ENCODE data around the gene SPTBN4. TPM values are rescaled to one million over a fixed set of nuclear protein-coding genes. Genes with fewer than 3 reads are reported as not detected.

SPTBN4 gene
- total and polyA plus RNA-seq, 10 of the 15 experiments (the other 5 are each of a cell fraction or from before 2014, with no cell fraction given) = 0.04 to 1.1 (median 0.34) TPM; not detected in 1

DNA sequence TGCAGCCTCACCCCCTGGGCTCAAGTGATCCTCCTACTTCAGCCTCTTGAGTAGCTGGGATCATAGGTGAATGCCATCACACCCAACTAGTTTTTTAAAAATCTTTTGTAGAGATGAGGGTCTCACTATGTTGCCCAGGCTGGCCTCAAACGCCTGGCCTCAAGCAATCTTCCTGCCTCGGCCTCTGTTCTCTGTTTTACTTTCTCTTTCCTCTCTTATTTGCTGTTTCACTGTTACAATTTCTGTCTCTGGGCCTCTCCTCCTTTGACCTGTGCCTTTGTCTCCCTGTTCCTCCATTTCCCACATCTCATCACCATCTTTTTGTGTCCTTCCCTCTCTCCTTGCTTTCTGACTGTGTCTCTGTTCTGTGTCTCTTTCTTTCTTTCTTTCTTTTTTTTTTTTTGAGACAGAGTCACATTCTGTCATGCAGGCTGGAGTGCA is 119.2 kb downstream of the SPTBN4 start (continued):
- TF ChIP-seq, protein P1, sequence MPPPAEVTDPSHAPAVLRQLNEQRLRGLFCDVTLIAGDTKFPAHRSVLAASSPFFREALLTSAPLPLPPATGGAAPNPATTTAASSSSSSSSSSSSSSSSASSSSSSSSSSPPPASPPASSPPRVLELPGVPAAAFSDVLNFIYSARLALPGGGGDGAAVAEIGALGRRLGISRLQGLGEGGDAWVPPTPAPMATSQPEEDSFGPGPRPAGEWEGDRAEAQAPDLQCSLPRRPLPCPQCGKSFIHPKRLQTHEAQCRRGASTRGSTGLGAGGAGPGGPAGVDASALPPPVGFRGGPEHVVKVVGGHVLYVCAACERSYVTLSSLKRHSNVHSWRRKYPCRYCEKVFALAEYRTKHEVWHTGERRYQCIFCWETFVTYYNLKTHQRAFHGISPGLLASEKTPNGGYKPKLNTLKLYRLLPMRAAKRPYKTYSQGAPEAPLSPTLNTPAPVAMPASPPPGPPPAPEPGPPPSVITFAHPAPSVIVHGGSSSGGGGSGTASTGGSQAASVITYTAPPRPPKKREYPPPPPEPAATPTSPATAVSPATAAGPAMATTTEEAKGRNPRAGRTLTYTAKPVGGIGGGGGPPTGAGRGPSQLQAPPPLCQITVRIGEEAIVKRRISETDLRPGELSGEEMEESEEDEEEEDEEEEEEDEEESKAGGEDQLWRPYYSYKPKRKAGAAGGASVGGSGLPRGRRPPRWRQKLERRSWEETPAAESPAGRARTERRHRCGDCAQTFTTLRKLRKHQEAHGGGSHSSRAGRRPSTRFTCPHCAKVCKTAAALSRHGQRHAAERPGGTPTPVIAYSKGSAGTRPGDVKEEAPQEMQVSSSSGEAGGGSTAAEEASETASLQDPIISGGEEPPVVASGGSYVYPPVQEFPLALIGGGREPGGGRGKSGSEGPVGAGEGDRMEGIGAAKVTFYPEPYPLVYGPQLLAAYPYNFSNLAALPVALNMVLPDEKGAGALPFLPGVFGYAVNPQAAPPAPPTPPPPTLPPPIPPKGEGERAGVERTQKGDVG (CRISPR knock-in tag; IDR thresholded peaks at IDR 0.05) = no peak
- no peak for TF ChIP-seq MTA3 (IDR thresholded peaks at IDR 0.05; ENCODE audit: borderline replicate concordance, low read length)

DNA sequence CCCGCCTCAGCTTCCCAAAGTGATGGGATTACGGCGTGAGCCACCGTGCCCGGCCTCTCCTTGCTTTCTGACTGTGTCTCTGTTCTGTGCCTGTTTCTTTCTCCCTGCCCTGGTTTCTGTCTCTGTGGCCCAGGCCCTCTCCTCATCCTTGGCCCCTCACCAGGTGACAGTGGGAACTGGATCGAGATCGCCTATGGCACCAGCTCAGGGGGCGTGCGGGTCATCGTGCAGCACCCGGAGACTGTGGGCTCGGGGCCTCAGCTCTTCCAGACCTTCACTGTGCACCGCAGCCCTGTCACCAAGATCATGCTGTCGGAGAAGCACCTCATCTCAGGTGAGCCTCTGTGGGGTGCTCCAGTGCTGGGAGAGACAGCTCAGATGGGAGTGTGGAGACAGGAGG is 119.8 kb downstream of the SPTBN4 start:
- no peaks in the 10 kb centered on the region for H4K20me1 ChIP-seq (ENCODE audit: control insufficient read depth, insufficient read depth)
- intact Hi-C loops (cut with micrococcal nuclease; ENCODE audit: unreplicated experiment) (no loop called here), in situ Hi-C loops (cut with MboI) (no loop called here)
- no peak overlapping the region for H3K27ac ChIP-seq (ENCODE audit: control insufficient read depth, insufficient read depth)
- no peaks in the 10 kb centered on the region for H3K9me3 ChIP-seq (replicated peaks; ENCODE audit: control insufficient read depth, insufficient read depth, low read length)
- peaks cover 9% of the 10 kb centered on the region for H3K4me1 ChIP-seq (ENCODE audit: control insufficient read depth, insufficient read depth, low read length)
- FAIRE-seq (no peak), DNase-seq (ENCODE audit: low read depth, low spot score) (no peak), ATAC-seq (no peak)
- ChIA-PET POLR2A (no interaction called here), RAD21 (ENCODE audit: unreplicated experiment) (interaction anchor here (1.0 kb wide), 1 partner anchor 16 kb away, joined by 3 read pairs; no protein-coding TSS in a partner anchor), SMC1A (ENCODE audit: uncharacterized antibody, unreplicated experiment) (no interaction called here), CTCF (no interaction called here)
- no peak overlapping the region for H2AFZ ChIP-seq (ENCODE audit: control insufficient read depth, low read depth, low read length)
- TF ChIP-seq TAF1 (IDR thresholded peaks at IDR 0.05; ENCODE audit: borderline replicate concordance, low read depth, low read length) (no peak), CBFB (IDR thresholded peaks at IDR 0.05; ENCODE audit: low read depth) (no peak), RUNX3 (IDR thresholded peaks at IDR 0.05; ENCODE audit: low read length) (no peak), PAX5 (IDR thresholded peaks at IDR 0.05; ENCODE audit: borderline replicate concordance, low read depth, low read length) (no peak), EZH2 (IDR thresholded peaks at IDR 0.05; ENCODE audit: borderline replicate concordance, control insufficient read depth, low read depth, low read length) (no peak), NR2F1 (conservative IDR thresholded peaks at IDR 0.05) (no peak), IKZF1 (conservative IDR thresholded peaks at IDR 0.05) (no peak), SP1 (IDR thresholded peaks at IDR 0.05; ENCODE audit: low read depth, low read length) (no peak)
- BruUV-seq (replicated peaks) = no TSS peak
- H3K4me3 ChIP-seq = no peak overlapping the region
- H3K79me2 ChIP-seq (ENCODE audit: control insufficient read depth, insufficient read depth, low read length) = no peaks in the 10 kb centered on the region
- no peak overlapping the region for H3K9ac ChIP-seq (ENCODE audit: control insufficient read depth, insufficient read depth, low read length)
- H3K4me2 ChIP-seq (ENCODE audit: control insufficient read depth, insufficient read depth) = no peak overlapping the region
- WGBS (ENCODE audit: insufficient coverage, insufficient replicate concordance, low lambda C conversion rate, missing lambda C conversion rate) = 97% methylated on average over 13 of the region's 14 CpGs
- H3K27me3 ChIP-seq (replicated peaks in 1 of 2; ENCODE audit: control insufficient read depth in 2 of 2, insufficient read depth in 2 of 2, low read length in 1 of 2) = no peaks in the 10 kb centered on the region
- H3K36me3 ChIP-seq (ENCODE audit: control insufficient read depth in 2 of 2, insufficient read depth in 2 of 2, low read length in 1 of 2) = peaks cover 2 to 7% of the 10 kb centered on the region in 2 experiments
